MM.1S (cell line): Measurements from ENCODE around the gene KDM4C.
A peak's percentile ranks its signal among the peaks of the same experiment; 100 is the strongest.

Experiments used
- DNase-seq: peaks from one replicate; pipeline ENCODE4 v3.0.0-alpha.2; 2015
- H2AFZ ChIP-seq: fragments of 300-600 bp; sonication (generic); 2 replicates; pipeline ENCODE4 v1.6.0; 2016; ENCODE audit warnings: antibody characterized with exemption, low read length
- H3F3A ChIP-seq: fragments of 300-600 bp; sonication (generic); 2 replicates; pipeline ENCODE4 v1.6.1; 2016; ENCODE audit warnings: mild to moderate bottlenecking, antibody characterized with exemption, low read length, moderate library complexity, mixed read lengths; ENCODE audit not compliant: insufficient read depth
- H3K27ac ChIP-seq: fragments of 300-600 bp; sonication (generic); 2 replicates; pipeline ENCODE4 v1.5.1; 2016; ENCODE audit warnings: mild to moderate bottlenecking, low read length
- H3K27me3 ChIP-seq: fragments of 300-600 bp; sonication (generic); replicated peaks from 2 replicates; pipeline ENCODE4 v1.6.0; 2016; ENCODE audit warnings: low read length; ENCODE audit not compliant: insufficient read depth
- H3K36me3 ChIP-seq: fragments of 300-600 bp; sonication (generic); replicated peaks from 2 replicates; pipeline ENCODE4 v1.6.1; 2016; ENCODE audit warnings: mild to moderate bottlenecking, low read length, mixed read lengths; ENCODE audit not compliant: insufficient read depth
- H3K4me1 ChIP-seq: fragments of 300-600 bp; sonication (generic); 2 replicates; pipeline ENCODE4 v1.6.1; 2016; ENCODE audit warnings: low read length, mixed read lengths
- H3K4me2 ChIP-seq: fragments of 300-600 bp; sonication (generic); 2 replicates; pipeline ENCODE4 v1.6.0; 2016; ENCODE audit warnings: low read depth, low read length
- H3K4me3 ChIP-seq: fragments of 300-600 bp; sonication (generic); 2 replicates; pipeline ENCODE4 v1.5.1; 2016; ENCODE audit warnings: low read length, mixed read lengths
- H3K79me2 ChIP-seq: fragments of 300-600 bp; sonication (generic); 2 replicates; pipeline ENCODE4 v1.6.1; 2016; ENCODE audit warnings: mixed run types, low read length, mixed read lengths
- H3K9ac ChIP-seq: fragments of 300-600 bp; sonication (generic); 2 replicates; pipeline ENCODE4 v1.6.1; 2016; ENCODE audit warnings: low read length, mixed read lengths
- H3K9me2 ChIP-seq: fragments of 300-600 bp; sonication (generic); replicated peaks from 2 replicates; pipeline ENCODE4 v1.6.1; 2016; ENCODE audit warnings: mild to moderate bottlenecking, low read length, mixed read lengths; ENCODE audit not compliant: insufficient read depth
- H3K9me3 ChIP-seq: fragments of 300-600 bp; sonication (generic); replicated peaks from 2 replicates; pipeline ENCODE4 v1.6.1; 2016; ENCODE audit warnings: mild to moderate bottlenecking, low read length, mixed read lengths; ENCODE audit not compliant: insufficient read depth
- H4K20me1 ChIP-seq: fragments of 300-600 bp; sonication (generic); 2 replicates; pipeline ENCODE4 v1.6.1; 2016; ENCODE audit warnings: mild to moderate bottlenecking, low read length, moderate library complexity, mixed read lengths; ENCODE audit not compliant: insufficient read depth
- EZH2 ChIP-seq: fragments of 300-600 bp; sonication (generic); optimal IDR thresholded peaks from 2 replicates; pipeline ENCODE3; 2017; ENCODE audit warnings: low read depth, mild to moderate bottlenecking, antibody characterized with exemption, low read length, mixed read lengths
- EZH2phosphoT487 ChIP-seq: fragments of 300-600 bp; sonication (generic); IDR thresholded peaks from 2 replicates; pipeline ENCODE4 v1.6.1; 2018; ENCODE audit warnings: antibody characterized with exemption, low read length
- TF ChIP-seq, protein P1 (sequence below): fragments of 300-600 bp; sonication (generic); IDR thresholded peaks from 2 replicates; pipeline ENCODE4 v1.5.1; 2016; ENCODE audit warnings: antibody characterized with exemption, low read length, mixed read lengths

KDM4C gene

DNA sequence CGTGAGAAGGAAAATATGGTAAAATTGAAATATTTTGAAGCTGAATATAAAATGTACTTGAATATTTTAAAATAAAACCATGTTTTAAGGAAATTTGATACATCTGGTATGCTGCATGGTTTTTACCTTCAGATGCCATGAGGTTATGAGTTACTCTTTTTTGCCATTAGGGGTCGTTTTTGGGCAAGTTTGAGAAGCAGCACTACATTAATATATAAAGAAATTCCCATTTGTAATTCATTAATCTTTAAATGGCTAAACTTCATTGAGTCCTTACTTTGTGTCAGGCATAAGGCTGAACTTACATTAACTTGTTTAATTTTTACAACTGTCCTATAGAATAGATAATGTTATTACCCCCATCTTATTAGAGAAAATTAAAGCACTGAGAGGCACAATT, 152.3 kb downstream of the KDM4C start:
- Histone ChIP-seq H3K4me3 (no peak overlapping the region), H3F3A (no peaks in the 10 kb centered on the region), H3K27me3 (no peaks in the 10 kb centered on the region), H3K79me2 (no peaks in the 10 kb centered on the region), H3K9me3 (no peaks in the 10 kb centered on the region), H4K20me1 (no peaks in the 10 kb centered on the region), H2AFZ (no peak overlapping the region), H3K4me1 (no peaks in the 10 kb centered on the region), H3K4me2 (no peak overlapping the region), H3K9me2 (no peaks in the 10 kb centered on the region), H3K9ac (no peak overlapping the region), H3K27ac (no peak overlapping the region), H3K36me3 (no peaks in the 10 kb centered on the region)
- no peak for DNase-seq
- no peak for TF ChIP-seq EZH2phosphoT487
- TF ChIP-seq, protein P1, sequence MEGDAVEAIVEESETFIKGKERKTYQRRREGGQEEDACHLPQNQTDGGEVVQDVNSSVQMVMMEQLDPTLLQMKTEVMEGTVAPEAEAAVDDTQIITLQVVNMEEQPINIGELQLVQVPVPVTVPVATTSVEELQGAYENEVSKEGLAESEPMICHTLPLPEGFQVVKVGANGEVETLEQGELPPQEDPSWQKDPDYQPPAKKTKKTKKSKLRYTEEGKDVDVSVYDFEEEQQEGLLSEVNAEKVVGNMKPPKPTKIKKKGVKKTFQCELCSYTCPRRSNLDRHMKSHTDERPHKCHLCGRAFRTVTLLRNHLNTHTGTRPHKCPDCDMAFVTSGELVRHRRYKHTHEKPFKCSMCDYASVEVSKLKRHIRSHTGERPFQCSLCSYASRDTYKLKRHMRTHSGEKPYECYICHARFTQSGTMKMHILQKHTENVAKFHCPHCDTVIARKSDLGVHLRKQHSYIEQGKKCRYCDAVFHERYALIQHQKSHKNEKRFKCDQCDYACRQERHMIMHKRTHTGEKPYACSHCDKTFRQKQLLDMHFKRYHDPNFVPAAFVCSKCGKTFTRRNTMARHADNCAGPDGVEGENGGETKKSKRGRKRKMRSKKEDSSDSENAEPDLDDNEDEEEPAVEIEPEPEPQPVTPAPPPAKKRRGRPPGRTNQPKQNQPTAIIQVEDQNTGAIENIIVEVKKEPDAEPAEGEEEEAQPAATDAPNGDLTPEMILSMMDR = peak; percentile 31

DNA sequence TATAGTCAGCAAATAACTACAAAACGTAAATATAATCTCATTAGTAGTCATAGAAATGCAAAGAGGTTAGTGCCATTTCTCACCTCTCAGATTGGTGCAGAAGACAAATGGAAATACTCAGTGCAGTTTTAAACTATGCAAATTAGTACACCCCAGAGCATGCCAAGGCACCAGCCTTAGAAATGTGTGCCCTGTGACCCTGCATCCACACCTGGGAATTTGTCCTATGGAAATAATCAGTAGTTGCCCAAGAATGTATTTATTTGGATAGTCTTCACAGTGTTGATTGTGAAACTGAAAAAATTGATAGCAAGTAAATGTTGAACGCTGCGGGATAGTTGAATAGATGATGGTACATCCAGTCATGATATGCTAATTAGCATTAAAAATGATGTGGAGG, 152.7 kb downstream of the KDM4C start:
- Histone ChIP-seq H2AFZ (no peak overlapping the region), H3K9ac (no peak overlapping the region), H3K27me3 (no peaks in the 10 kb centered on the region), H3K27ac (no peak overlapping the region), H3K36me3 (no peaks in the 10 kb centered on the region), H3F3A (no peaks in the 10 kb centered on the region), H3K9me2 (no peaks in the 10 kb centered on the region), H3K4me2 (no peak overlapping the region), H3K4me3 (no peak overlapping the region), H3K4me1 (no peaks in the 10 kb centered on the region), H3K79me2 (no peaks in the 10 kb centered on the region), H4K20me1 (no peaks in the 10 kb centered on the region), H3K9me3 (no peaks in the 10 kb centered on the region)
- DNase-seq = no peak
- TF ChIP-seq EZH2 (no peak), EZH2phosphoT487 (no peak)
- TF ChIP-seq, protein P1 = no peak

DNA sequence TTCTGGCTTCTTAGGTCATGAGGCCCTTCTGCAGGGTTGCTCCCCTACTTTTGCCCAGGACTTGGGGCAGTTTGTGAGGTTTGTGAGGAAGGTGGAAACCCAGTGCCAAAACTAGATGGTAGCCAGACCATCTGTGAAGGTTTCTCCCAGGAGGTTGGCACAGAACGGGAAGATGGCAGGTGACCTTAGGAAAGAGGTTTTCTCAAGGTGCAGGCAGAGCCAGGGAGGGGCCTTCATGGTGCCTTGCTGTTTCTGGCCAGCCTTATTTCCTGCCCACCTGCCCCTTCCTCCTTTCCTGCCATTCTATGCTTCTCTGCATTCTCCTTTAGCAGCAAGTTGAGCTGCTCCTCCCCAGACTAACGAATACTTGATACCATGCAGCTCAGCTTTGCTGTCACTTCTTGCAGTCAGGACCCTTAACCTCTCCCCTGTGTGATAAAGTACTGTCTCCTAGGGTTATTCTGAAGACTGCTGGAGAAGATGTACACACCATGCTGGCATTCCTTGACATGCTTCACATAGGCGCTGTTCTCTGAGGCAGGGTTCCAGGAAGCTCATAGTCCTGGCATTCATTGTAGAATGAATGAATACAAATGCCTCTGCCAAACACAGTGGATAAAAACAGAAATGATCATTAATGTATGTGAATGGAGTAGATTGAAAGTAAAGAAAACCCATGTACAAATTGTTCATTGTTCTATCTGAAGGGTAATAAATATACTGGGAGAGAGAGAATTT, 154.3 kb downstream of the KDM4C start:
- no peak for DNase-seq
- Histone ChIP-seq H3F3A (no peaks in the 10 kb centered on the region), H3K36me3 (no peaks in the 10 kb centered on the region), H3K9ac (no peak overlapping the region), H2AFZ (no peak overlapping the region), H3K9me3 (no peaks in the 10 kb centered on the region), H3K9me2 (no peaks in the 10 kb centered on the region), H4K20me1 (no peaks in the 10 kb centered on the region), H3K27ac (no peak overlapping the region), H3K27me3 (no peaks in the 10 kb centered on the region), H3K79me2 (no peaks in the 10 kb centered on the region), H3K4me2 (no peak overlapping the region), H3K4me1 (no peaks in the 10 kb centered on the region), H3K4me3 (no peak overlapping the region)
- no peak for TF ChIP-seq EZH2phosphoT487
- TF ChIP-seq, protein P1 = no peak
- TF ChIP-seq EZH2 = no peak
